DND-41 (cell line): Measurements from ENCODE around the gene TBX18.

Experiments
- EZH2 ChIP-seq: IDR thresholded peaks from 3 replicates; pipeline ENCODE4 v1.6.1; 2012; ENCODE audit warnings: borderline replicate concordance, low read depth, mild to moderate bottlenecking, moderate library complexity, low read length, inconsistent platforms; ENCODE audit not compliant: severe bottlenecking
- TF ChIP-seq, protein P1 (sequence below): IDR thresholded peaks from 2 replicates; pipeline ENCODE4 v1.5.1; 2012; ENCODE audit warnings: borderline replicate concordance, low read length, moderate library complexity, mild to moderate bottlenecking; ENCODE audit not compliant: poor library complexity, severe bottlenecking; ENCODE audit errors: extremely low read depth

GRCh38 chr6:84718038-84718955, 46.1 kb downstream of the TBX18 start:
- TF ChIP-seq, protein P1, sequence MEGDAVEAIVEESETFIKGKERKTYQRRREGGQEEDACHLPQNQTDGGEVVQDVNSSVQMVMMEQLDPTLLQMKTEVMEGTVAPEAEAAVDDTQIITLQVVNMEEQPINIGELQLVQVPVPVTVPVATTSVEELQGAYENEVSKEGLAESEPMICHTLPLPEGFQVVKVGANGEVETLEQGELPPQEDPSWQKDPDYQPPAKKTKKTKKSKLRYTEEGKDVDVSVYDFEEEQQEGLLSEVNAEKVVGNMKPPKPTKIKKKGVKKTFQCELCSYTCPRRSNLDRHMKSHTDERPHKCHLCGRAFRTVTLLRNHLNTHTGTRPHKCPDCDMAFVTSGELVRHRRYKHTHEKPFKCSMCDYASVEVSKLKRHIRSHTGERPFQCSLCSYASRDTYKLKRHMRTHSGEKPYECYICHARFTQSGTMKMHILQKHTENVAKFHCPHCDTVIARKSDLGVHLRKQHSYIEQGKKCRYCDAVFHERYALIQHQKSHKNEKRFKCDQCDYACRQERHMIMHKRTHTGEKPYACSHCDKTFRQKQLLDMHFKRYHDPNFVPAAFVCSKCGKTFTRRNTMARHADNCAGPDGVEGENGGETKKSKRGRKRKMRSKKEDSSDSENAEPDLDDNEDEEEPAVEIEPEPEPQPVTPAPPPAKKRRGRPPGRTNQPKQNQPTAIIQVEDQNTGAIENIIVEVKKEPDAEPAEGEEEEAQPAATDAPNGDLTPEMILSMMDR: no peak
- no peak for TF ChIP-seq EZH2
